ENCODE data around the gene PWP2. TPM values are rescaled to one million over a fixed set of nuclear protein-coding genes. Genes with fewer than 3 reads are reported as not detected.

The PWP2 gene
- total RNA-seq, 6 donors from 2014 or later, result 2.0 to 15.7 (median 3.1) TPM

DNA sequence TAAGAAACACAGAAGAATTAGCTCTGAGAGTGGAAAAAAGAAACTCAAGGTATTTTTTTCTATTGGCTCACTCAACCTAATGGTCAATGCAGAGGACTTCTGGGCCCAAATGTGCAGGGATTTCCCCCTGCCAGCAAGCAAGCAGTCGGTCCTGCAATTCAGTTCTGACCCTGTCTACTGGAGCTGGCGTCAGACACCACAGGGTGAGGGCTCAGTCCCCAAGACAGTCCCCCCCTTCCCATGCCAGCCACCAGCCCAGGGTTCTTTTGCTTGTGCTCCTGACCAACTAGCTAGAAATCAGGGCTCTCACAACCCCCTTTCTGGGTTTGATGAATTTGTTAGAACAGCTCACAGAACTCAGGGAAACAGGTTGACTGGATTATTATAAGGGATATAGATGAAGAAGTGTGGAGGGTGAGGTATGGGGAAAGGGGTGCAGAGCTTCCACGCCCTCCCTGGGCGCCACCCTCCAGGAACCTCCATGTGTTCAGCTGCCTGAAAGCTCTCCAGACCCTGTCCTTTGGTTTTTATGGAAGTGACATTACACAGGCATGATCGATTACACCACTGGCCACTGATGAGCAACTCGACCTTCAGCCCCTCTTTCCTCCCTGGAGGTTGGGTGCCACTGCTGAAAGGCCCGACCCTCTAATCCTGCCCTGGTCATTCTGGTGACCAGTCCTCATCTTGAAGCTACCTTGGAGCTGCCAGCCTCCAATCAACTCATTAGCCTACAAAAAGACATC, 22.5 kb upstream of the PWP2 start:
- Histone ChIP-seq H3K4me1 (peaks cover 40 to 72% (median 55%) of the 10 kb centered on the region in 4 donors), H3K4me3 (no peak overlapping the region), H3K36me3 (peaks cover 4 to 93% (median 63%) of the 10 kb centered on the region in 4 donors), H3K27ac (peak overlapping the region; percentile 59 to 80 (median 70)), H3K9me3 (no peaks in the 10 kb centered on the region), H3K27me3 (no peaks in the 10 kb centered on the region)
- DNase-seq, result no peak
- TF ChIP-seq EP300 (IDR thresholded peaks at IDR 0.05) (no peak), POLR2A (IDR thresholded peaks at IDR 0.05) (no peak), POLR2AphosphoS5 (IDR thresholded peaks at IDR 0.05) (no peak)
- TF ChIP-seq, protein P1, sequence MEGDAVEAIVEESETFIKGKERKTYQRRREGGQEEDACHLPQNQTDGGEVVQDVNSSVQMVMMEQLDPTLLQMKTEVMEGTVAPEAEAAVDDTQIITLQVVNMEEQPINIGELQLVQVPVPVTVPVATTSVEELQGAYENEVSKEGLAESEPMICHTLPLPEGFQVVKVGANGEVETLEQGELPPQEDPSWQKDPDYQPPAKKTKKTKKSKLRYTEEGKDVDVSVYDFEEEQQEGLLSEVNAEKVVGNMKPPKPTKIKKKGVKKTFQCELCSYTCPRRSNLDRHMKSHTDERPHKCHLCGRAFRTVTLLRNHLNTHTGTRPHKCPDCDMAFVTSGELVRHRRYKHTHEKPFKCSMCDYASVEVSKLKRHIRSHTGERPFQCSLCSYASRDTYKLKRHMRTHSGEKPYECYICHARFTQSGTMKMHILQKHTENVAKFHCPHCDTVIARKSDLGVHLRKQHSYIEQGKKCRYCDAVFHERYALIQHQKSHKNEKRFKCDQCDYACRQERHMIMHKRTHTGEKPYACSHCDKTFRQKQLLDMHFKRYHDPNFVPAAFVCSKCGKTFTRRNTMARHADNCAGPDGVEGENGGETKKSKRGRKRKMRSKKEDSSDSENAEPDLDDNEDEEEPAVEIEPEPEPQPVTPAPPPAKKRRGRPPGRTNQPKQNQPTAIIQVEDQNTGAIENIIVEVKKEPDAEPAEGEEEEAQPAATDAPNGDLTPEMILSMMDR (IDR thresholded peaks at IDR 0.05), result no peak
- no peak for ATAC-seq (ENCODE audit: low FRiP score in 2 of 2)
- 79 to 83% methylated on average over 7 of the region's 7 CpGs for WGBS, 2 donors

DNA sequence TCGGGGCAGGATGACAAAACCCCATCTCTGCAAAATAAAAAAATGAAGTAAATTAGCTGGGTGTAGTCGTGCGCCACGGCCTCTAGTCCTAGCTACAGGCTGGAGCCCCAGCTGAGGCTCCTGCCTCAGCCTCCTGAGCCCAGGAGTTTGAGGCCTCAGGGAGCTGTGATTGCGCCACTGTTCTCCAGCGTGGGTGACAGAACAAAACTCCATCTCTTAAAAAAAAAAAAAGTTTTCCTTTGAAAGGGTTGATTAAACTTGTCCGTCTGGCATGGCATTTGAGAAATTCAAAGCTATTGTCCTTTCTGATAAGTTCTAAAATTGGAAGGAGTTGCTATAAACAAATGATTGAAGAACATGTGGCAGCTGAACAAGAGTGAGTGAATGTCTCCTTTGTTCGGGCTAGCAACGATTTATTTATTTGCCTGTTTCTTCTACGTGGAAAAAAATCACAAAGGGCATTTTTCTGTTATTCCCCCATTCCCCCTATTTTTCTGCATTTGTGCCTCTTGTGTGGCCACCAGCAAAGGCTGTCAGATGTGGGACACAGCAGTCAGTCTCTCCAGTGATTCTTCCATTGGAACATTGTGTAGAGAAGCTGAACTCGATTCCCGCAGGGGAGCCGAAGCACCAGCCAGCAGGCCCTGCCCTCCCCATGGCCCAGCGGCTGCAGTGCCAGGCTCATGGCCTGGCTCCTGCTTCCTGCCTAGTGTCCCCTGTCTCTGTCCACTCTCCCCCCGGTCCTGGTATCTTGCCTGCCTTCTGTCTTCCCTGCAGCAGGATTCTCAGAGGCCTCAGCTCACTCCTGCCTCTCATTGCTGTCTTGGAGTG, 21.5 kb upstream of the PWP2 start:
- Histone ChIP-seq H3K27me3 (no peaks in the 10 kb centered on the region), H3K36me3 (peaks cover 10 to 93% (median 65%) of the 10 kb centered on the region in 4 donors), H3K4me1 (peaks cover 40 to 72% (median 55%) of the 10 kb centered on the region in 4 donors), H3K9me3 (no peaks in the 10 kb centered on the region), H3K4me3 (no peak overlapping the region), H3K27ac (peak overlapping the region; percentile 58 to 80 (median 70))
- DNase-seq (peak in 1 of 2 donors; percentile 36), ATAC-seq (ENCODE audit: low FRiP score in 2 of 2) (no peak)
- 62 to 72% methylated on average over 15 of the region's 15 CpGs for WGBS, 2 donors
- no peak for TF ChIP-seq POLR2A (IDR thresholded peaks at IDR 0.05)
- TF ChIP-seq POLR2AphosphoS5 (IDR thresholded peaks at IDR 0.05), result no peak
- TF ChIP-seq EP300 (IDR thresholded peaks at IDR 0.05), result no peak
- TF ChIP-seq, protein P1 (IDR thresholded peaks at IDR 0.05), result no peak

DNA sequence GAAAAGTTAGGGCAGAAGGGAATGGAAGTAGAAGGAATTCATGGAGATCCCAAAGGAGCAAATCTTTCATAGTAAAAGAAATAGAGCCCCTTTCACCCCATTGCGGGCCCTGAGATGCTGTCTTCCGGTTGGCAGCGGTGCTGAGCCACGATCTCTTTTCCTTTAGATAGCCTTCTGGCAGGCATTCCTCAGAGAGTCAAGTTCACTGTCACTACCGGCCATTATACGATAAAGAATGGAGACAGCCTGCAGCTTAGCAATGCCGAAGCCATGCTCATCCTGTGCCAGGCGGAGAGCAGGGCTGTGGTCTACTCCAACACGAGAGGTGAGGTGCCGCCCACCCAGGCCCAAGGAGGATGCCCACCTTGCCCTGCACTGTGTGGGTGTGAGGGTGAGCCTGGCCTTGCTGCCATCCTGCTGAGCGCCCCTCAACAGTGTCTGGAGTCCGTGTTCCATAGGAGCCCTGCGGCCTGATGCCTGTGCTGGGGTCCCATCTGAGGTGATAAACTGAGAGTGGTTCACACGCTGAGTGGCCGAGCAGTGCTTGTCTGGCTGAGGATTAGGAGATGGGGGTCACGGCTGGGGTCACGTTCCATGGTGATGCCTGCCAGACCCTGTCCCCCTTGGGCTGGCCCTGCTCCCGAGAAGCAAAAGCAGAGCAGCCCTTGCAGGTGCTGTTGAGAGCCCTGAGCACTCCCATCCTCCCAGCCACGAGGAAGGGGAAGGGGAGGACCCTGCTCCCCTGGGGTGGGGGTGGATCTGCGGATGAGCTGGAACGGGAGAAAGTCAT, 20.4 kb upstream of the PWP2 start:
- DNase-seq, result no peak
- peaks cover 40 to 72% (median 55%) of the 10 kb centered on the region in 4 donors for H3K4me1 ChIP-seq
- no peak for TF ChIP-seq POLR2A (IDR thresholded peaks at IDR 0.05)
- no peak for TF ChIP-seq POLR2AphosphoS5 (IDR thresholded peaks at IDR 0.05)
- no peak for TF ChIP-seq EP300 (IDR thresholded peaks at IDR 0.05)
- TF ChIP-seq, protein P1 (IDR thresholded peaks at IDR 0.05), result no peak
- no peak overlapping the region for H3K4me3 ChIP-seq
- H3K9me3 ChIP-seq, result no peaks in the 10 kb centered on the region
- no peaks in the 10 kb centered on the region for H3K27me3 ChIP-seq
- ATAC-seq (ENCODE audit: low FRiP score in 2 of 2), result peak in 1 of 2 donors; percentile 16
- H3K36me3 ChIP-seq, result peaks cover 10 to 91% (median 66%) of the 10 kb centered on the region in 4 donors
- WGBS, 2 donors, result 65 to 72% methylated on average over 7 to 20 of the region's 21 CpGs
- peak overlapping the region; percentile 58 to 80 (median 70) for H3K27ac ChIP-seq

DNA sequence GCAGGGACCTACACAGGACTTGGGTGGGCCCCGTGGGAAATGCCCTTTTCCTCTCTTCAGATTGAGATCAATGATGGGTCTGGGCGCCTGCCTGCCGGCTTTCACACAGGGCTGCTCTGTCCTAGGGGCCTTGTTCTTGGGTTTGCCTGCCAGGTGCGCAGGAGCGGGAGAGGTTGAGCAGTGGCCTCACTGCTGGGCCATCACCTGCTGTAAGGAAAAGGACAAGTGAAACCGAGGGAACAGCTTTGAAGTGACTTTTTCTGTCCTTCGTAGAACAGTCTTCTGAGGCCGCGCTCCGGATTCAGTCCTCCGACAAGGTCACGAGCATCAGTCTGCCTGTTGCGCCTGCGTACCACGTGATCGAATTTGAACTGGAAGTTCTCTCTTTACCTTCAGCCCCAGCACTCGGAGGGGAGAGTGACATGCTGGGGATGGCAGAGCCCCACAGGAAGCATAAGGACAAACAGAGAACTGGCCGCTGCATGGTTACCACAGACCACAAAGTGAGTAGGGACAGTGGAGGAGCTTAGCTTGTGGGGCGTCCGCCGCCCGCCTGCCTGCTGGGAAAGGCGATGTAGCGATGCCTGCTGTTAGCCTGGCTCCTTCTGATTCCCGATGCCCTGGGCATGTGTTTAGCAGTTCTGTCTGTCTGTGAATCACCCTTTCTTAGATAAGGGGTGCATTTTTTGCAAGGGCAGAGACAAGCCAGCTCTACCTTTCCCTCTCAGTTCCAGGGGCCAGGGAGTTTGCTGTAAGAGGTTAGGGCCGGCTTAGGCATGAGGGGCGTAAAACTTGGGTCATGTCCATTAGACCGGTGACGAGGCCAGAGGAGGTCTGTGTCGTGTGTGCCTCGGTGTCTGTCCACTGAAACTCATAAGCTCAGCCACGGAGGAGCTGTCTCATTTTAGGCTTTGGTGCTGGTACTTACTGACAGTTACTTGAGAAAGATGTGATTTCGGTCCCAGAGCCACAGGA, 19.5 kb upstream of the PWP2 start:
- peaks cover 13 to 92% (median 66%) of the 10 kb centered on the region in 4 donors for H3K36me3 ChIP-seq
- peaks cover 39 to 67% (median 53%) of the 10 kb centered on the region in 4 donors for H3K4me1 ChIP-seq
- peak in 1 of 2 donors; percentile 46 for DNase-seq

More for the DNA sequence above, 19.5 kb upstream of the PWP2 start:
- Histone ChIP-seq H3K9me3 (no peaks in the 10 kb centered on the region), H3K27me3 (no peaks in the 10 kb centered on the region), H3K27ac (peak overlapping the region; percentile 58 to 80 (median 70)), H3K4me3 (no peak overlapping the region)
- no peak for TF ChIP-seq EP300 (IDR thresholded peaks at IDR 0.05)
- TF ChIP-seq POLR2AphosphoS5 (IDR thresholded peaks at IDR 0.05), result no peak
- no peak for TF ChIP-seq POLR2A (IDR thresholded peaks at IDR 0.05)
- WGBS, 2 donors, result 68 to 88% methylated on average over 32 to 33 of the region's 33 CpGs
- ATAC-seq (ENCODE audit: low FRiP score in 2 of 2), result peak in 1 of 2 donors; percentile 20
